Activated CD4-positive, alpha-beta T cell treated with anti-CD3 and anti-CD28 coated beads, Interleukin-2, Interleukin-4, amounts not matched to agents 100 ng/mL and 50 ng/mL, durations not matched to agents 16 hours and 8 hours (primary cell): ENCODE results near the gene AP4E1.
"Not testable (repeated sequence)": the region's sequence is repeated elsewhere in the genome, so short reads cannot be mapped to it uniquely, and the experiment has no call there.

ENCODE experiments used
- DNase-seq: peaks from one replicate; pipeline ENCODE4 v3.0.0-alpha.2; 2020; ENCODE audit warnings: low spot score

AP4E1 gene

DNA sequence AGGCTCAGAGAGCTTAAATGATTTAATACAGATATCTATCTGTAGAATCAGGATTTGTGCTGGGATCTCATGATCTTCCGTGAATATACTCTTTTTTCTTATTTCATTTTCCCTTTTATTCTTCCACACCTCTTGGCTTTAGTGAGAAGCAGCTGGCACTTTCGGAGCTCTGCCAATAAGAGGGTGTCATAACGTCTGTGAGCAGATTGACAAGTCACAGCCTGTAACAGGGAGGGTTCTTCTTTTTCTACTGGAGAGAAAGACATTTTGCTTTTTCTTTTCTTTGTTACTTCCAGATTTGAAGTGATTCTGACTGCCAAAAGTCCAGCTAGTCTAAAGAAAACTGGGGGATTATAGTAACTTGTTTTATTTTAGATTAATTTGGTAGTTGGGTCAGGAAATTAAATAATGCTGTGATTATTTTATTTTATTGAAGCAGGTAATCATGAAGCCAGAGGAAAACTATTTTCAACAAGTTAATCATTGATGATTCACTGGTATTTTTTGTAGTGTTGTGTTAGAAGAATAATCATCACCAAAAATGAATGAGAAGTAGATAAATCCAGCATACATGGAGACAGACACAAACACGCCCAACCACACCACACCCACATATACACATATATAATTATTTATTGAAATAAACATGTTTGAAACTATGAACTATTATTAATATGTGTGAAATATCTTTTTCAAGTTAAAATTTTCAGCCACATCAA lies 116.4 kb downstream of the AP4E1 start:
- DNase-seq: no peak

DNA sequence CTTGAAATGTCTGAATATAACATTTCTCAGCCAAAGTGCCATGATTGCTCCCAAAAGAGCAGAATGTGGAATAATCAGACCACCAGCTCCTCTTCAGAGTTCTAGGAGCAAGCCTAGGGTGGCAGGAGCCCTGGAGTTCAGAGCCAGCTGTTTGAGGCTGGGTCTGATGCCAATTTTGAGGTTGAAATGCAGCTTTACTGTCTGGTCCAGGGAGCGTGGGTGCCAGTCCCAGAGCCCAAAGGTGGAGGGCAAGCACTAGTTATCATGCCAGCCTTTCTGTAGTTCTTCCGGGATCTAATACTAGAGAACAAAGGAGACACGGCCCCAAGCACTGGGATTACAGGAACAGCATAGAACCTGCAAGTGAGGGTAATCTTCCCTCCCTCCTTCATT lies 117.0 kb downstream of the AP4E1 start:
- DNase-seq: no peak

DNA sequence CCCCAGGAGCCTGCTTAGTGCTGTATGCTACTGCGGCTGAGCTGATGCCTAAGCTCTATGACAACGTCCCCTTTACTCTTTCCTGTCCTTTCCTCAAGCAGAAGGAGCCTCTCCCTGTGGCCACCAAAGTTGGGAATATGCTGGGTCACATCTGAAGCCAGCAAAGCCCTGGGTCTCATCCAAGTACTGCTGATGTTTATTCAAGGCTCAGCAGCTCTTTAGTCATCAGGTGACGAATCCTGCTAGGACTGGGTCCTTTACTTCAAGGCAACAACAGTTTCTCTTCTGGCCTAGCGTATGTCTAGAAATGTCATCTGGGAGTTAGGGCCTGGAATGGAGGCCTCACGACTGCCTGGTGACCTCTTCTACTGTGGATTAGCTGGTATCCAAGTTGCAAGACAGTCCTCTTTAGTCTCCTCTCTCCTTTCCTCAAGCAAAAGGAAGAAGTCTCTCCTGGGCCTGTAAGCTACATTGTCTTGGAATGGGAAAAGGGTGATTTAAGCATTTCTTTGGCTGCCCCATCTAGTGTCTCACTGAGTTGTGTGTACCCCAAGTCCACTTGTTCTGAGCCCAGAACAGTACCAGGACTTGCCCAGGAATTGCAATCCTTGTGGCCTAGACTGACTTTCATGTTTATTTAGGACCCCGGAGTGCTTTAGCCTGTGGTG lies 122.3 kb downstream of the AP4E1 start:
- DNase-seq: no peak

DNA sequence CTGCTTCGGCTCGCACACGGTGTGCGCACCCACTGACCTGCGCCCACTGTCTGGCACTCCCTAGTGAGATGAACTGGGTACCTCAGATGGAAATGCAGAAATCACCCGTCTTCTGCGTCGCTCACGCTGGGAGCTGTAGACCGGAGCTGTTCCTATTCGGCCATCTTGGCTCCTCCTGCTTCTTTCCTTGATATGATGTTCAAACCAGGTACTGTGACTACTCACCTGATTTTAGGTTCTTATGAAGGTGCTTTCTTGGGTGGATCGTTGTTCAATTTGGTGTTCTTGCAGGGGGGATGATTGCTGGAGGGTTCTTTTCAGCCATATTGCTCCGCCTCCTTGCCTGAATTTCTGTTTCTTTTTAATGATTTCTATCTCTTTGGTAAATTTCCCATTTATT lies 129.0 kb downstream of the AP4E1 start:
- DNase-seq: not testable (repeated sequence)

DNA sequence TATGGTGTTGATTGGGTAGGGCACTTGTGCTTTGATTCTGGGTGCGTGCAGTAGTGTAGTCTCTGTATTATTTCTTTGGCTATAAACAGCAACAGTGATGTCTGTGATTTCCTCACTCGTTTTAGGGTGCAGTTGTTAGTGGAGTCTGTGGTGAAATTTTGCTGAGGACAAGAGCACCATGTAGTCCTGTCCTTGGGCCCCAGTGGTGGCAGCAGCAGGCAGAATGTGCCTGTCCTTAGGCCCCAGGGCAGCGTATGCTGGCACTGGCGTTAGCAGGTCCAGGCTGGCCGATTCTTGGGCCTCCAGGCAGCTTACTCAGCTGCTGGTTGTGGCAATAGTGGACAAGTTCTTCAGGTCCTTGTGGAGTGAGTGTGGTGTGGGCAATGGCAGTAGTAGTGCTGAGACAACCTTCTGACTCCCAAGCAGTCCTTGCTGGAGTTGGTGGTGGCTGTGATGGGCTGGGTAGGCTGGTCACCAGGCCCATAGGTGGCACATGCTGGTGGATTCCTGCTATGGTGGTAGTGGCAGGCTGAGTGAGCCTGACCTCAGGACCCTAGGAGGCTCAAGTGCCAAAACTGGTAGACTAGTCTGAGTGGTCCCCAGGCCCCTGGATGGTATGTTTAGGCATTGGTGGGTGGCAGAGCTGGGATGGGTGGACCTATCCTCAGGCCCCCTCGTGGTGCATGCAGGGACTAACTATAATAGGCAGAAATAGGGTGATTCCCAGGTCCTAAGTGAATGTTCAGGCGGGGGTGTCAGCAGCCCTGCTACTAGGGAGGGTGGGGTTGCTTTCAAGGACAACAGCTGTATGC lies 129.9 kb downstream of the AP4E1 start:
- DNase-seq: no peak

DNA sequence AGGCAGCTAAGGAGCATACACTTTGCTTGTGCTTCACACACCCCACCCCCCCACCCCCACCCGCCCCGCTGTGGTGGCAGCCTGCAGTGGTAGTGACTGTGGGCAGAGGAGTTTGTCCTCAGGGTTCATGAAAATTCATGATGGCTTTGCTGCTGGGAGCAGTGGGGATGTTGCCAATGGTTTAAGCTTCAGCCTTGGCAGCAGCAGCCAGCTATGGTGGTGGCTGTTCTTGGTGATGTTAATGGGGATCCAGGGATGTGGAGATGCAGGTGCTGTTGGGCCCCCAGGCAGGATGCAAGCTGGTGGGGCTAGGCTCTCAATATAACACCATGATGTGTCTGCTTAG lies 130.5 kb downstream of the AP4E1 start:
- DNase-seq: no peak

DNA sequence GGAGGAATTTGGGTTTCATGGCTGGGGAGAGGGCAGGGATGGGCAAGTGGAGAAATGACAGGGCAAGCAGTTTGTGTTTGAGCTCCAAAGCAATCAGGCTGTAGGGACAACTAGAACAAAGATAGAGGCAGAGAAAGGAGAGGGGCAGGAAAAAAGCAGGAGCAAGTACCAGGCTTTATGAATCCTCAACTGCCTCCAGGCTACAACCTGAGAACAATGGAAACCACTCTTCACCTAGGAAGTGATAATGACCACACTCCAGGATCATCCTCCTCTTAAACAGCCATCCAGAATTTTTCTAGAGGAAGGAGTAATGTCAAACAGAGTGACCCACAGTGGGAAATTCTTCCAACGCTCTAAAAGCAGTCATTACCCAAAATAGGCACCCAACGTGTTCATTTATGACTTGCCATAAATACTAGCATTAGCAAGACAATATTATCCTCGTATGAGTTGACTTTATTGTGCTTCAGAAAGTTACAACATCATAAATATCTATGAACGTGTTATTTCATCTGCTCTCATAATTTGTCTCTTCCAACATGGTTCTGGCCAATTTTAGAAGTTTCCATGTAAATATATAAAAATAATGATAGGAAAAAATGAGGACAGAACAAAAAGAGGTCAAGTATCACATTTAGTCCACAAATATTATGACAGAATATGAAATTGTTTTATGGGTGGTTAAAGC lies 135.7 kb downstream of the AP4E1 start:
- no peak for DNase-seq

DNA sequence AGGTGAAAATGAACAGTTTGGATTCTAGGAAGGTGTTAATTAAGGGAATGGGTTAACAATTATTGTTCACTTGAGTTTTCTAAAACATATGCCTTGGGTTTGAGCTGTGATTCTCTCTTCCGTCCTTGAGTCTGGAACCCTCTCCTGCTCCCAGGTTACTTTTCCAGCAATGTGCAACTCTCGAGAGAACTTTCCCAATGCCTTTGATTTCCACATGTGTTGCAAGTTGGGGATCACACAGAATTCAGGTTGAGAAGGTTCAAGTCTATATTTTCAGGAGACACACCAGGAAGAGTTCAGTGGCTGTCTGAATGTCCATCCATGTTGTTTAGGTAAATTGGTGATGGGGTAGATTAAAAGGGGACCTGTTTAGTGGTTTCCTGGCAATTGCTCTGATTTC lies 137.5 kb downstream of the AP4E1 start:
- DNase-seq: no peak

DNA sequence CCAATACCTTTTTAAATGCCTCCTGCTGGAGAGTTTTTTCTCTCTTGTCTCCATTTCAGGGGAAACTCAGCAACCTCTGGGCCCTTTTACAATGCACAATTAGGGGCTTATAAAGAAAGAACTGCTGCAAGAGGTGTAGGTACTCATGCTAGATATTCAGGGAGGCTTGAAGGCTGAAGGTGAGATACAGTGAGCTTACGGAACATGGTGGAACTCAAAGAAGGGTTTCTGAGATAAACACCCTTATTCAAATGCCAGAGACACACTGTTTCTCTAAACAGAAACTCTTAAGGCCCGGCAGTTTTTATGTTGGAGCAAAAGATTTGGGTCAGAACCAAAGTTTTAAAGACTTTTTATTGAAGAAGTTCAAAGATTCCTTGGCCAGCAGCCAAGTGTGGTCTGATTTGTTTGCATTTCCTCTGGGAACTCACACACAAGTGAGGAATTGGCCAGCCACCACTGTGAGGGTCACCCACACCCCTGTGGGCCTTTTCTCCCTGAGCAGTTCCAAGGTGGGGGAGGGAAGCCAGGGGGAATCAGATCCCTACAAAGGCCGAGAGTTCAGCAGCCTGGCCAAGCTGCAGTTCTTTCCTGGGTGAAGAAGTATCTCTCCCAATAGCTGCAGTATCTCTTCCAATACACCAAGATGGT lies 138.4 kb downstream of the AP4E1 start:
- DNase-seq: no peak

DNA sequence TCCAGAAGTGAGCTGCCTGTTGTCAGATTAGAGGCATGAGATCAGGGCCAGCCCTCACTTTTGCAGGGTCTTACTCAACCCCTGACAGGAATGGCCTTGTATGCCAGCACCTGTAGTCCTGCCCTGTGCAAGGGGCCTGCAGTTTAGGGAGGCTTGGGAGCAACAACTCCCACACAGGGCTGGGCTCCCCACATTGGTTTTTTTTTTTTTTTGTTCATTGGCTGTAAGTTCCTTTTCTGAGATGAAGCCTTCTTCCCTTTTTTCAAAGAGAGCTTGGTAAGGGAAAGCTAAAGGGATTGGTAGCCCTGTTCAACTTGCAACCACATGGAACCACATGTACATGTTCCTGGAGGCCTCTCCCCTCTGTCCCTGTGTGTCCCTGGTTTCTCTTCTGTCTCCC lies 139.8 kb downstream of the AP4E1 start:
- DNase-seq: no peak

DNA sequence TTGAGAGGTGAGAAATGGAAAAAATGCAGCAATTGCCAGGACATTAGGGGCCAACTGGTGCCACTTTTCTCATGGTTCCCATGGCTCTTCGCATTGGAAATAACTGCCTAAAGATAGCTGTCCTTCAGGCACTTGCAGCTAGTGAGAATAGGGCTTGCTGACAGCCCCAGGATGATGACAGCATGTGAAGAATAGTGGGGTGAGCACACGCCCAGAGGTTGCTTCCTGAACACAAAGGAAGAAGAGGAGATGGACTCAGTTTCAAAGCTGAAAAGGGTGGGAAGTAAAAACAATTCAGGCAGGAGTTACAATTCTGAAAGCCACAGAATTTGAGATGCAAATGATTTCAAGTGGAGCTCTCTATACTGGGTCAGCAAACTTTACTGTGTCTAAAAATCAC lies 140.6 kb downstream of the AP4E1 start:
- no peak for DNase-seq

DNA sequence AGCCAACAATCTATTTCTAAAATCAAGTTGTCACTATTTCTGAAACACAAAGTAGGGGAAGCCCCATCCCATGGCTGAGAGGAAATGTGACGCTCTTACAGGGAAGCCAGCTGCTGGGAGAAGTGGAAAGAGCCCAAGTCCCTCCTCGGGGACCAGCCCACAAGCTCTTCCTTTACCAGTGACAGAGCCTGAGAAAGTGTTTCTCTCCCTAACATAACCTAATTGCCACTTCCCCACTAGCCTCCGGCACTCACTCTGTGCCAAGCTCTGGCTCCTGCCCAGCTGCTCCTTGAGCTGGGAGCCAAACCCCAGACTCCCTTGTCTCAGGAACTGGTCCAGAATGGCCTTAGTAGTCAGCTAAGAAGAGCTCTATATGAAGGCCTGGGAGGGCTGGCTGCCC lies 143.3 kb downstream of the AP4E1 start:
- DNase-seq: no peak

DNA sequence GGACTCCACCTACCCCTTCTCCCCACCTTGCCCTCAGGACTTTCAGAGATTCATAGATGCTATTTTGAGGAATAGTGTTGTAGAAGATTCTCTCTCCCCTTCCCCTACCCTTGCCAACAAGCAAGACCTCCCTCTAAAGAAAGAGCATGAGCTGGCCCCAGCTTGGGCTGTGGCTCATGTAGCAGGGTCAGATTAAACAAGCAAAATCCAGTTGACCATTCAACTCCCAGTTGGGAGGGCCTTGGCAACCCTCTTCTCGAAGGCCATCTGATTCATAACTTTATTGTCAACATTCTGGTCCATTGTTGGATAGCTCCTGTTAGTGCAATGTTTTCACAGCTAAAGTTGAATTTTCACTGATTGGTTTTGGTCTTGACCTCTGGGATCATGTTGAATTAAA lies 145.1 kb downstream of the AP4E1 start:
- DNase-seq: no peak

DNA sequence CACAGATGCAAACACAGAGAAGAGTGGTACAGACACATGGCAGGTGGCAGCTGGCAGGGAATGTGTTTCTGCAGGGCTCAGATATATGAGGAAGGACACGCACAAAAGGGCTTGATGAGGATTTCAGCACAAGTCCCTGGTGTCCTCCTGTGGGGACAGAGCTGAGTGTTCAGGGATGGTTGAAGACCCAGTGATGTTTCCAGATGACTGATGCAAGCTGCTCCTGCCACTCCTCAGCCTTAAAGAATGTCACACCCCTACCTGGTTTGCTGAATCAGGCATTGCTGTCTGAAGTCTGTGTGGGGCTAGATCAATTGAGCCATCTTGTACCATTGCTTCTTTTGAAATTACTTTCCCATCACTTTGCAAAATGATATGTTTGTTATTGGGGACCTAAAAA lies 146.1 kb downstream of the AP4E1 start:
- DNase-seq: no peak
